Stimulated activated naive CD4-positive, alpha-beta T cell (primary cell): ENCODE results near the gene FAM3D.
"Not testable (repeated sequence)": the region's sequence is repeated elsewhere in the genome, so short reads cannot be mapped to it uniquely, and the experiment has no call there.

Experiments used
- DNase-seq, 6 experiments: peaks; one replicate each; lab custom pipeline; 2025; lab: John Stamatoyannopoulos, UW

Gene FAM3D

GRCh38 chr3:58683466-58683865 is 16.9 kb upstream of the FAM3D start:
- no peak for DNase-seq

- no peak for DNase-seq
Observed at GRCh38 chr3:58683001-58683458, 16.5 kb upstream of the FAM3D start.

- DNase-seq: no peak
Observed at GRCh38 chr3:58681863-58682262, 15.3 kb upstream of the FAM3D start.

GRCh38 chr3:58680879-58681525 is 14.4 kb upstream of the FAM3D start:
- DNase-seq: no peak

- no peak for DNase-seq
Observed at GRCh38 chr3:58679974-58680666, 13.5 kb upstream of the FAM3D start.

- no peak for DNase-seq
Observed at GRCh38 chr3:58679446-58679845, 12.9 kb upstream of the FAM3D start.

- DNase-seq: not testable (repeated sequence)
Observed at GRCh38 chr3:58678177-58678970, 11.8 kb upstream of the FAM3D start.

- DNase-seq: no peak
Observed at GRCh38 chr3:58672880-58673279, 6.3 kb upstream of the FAM3D start.

GRCh38 chr3:58672451-58672850 is 5.9 kb upstream of the FAM3D start:
- DNase-seq: no peak

- no peak for DNase-seq
Observed at GRCh38 chr3:58670506-58671135, 4.0 kb upstream of the FAM3D start.

GRCh38 chr3:58668247-58668646 is 1.7 kb upstream of the FAM3D start:
- no peak for DNase-seq

GRCh38 chr3:58667704-58668103 is 1.1 kb upstream of the FAM3D start:
- DNase-seq: no peak

GRCh38 chr3:58667229-58667628 is 655 bp upstream of the FAM3D start:
- no peak for DNase-seq

GRCh38 chr3:58665405-58665804 is 1.2 kb downstream of the FAM3D start:
- DNase-seq: no peak

GRCh38 chr3:58664611-58665010 is 2.0 kb downstream of the FAM3D start:
- no peak for DNase-seq

- DNase-seq: no peak
Observed at GRCh38 chr3:58661836-58662420, 4.6 kb downstream of the FAM3D start.

- DNase-seq: no peak
Observed at GRCh38 chr3:58660998-58661397, 5.6 kb downstream of the FAM3D start.

GRCh38 chr3:58659051-58659675 is 7.4 kb downstream of the FAM3D start:
- no peak for DNase-seq

GRCh38 chr3:58658508-58658907 is 8.1 kb downstream of the FAM3D start:
- DNase-seq: no peak

GRCh38 chr3:58657571-58658141 is 8.9 kb downstream of the FAM3D start:
- DNase-seq: no peak

GRCh38 chr3:58657036-58657520 is 9.5 kb downstream of the FAM3D start:
- no peak for DNase-seq
